T-helper 1 cell treated with Interleukin-12 subunit alpha and Interleukin-12 subunit beta and Interleukin-4 antibody, amounts not matched to agents 30 ng/mL and 1 ng/mL, for 36 hours (primary cell): ENCODE measurements around the gene SPNS1. TPM values are rescaled to one million over a fixed set of nuclear protein-coding genes. Genes with fewer than 3 reads are reported as not detected.
"Not testable (repeated sequence)": the region's sequence is repeated elsewhere in the genome, so short reads cannot be mapped to it uniquely, and the experiment has no call there.

Experiments used
- intact Hi-C: fragments of 100-400 bp; cut with micrococcal nuclease; formaldehyde crosslinking; loops from one replicate; pipeline ENCODE4 v1.15.1; 2024
- total RNA-seq: library from RNA; stranded (reverse); gene quantifications from 2 replicates; pipeline ENCODE4 v1.2.3, GENCODE V29; 2022

The SPNS1 gene
- total RNA-seq, 1 donor from 2014 or later = 32.1 TPM

DNA sequence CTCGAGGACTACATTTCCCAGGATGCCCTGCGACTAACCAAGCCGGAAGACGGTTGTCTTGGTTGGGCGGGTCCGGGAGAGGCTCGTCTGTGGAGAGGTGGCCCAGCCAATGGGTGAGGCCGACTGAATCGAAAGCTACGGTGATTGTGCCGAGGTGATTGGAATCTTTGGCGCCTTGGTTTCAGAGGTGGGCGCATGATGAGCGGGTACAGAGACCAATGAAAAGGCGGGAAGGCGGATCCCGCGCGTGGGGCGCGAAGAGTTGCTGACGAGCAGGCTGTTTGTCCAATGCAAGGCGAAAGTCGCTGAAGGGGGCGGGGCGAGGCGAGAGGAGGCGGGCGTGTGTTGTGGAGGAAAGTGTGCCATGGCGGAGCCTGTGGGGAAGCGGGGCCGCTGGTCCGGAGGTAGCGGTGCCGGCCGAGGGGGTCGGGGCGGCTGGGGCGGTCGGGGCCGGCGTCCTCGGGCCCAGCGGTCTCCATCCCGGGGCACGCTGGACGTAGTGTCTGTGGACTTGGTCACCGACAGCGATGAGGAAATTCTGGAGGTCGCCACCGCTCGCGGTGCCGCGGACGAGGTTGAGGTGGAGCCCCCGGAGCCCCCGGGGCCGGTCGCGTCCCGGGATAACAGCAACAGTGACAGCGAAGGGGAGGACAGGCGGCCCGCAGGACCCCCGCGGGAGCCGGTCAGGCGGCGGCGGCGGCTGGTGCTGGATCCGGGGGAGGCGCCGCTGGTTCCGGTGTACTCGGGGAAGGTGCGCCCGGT is 23.7 kb upstream of the SPNS1 start, which contains the start of gene NFATC2IP:
Gene NFATC2IP, plus strand, starts transcription at position 290 of the 762 bp plus-strand sequence. Its CDS starts 75 bp downstream, at position 365.
- intact Hi-C loops = loop anchor here (1.0 to 5.0 kb wide), 8 partner anchors 15 to 127 kb away; partner anchors contain the start of genes LAT, RABEP2, SH2B1 and SPNS1

DNA sequence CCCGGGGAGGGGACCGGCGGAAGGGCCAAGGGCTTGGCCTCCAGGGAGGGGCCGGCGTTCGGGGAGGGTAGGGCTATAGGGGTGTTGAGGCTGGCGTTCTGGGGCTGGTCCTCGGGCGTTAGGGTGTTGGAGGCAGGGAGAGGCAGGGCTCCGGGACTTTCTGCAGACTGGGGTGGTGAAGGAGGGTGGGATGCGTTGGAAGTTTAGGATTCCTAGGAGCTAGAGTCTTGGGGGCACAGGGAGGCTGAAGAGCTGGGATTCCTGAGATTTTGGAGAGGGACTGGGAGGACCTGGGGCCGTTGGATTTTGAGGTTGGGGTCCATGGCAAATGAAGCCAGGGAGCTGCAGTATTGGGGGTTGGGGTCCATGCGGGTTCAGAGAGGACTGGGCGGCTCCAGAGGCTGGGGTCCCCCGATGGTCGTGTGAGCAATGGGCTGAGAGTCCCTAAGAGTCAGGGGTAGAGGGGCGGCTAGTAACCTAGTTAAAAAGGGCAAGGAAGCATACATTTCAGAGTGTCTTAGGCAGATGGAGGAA is 23.1 kb upstream of the SPNS1 start:
- intact Hi-C loops = loop anchor here (2.0 to 5.0 kb wide), 3 partner anchors 33 to 104 kb away; partner anchors contain the start of genes LAT, SH2B1 and TUFM

DNA sequence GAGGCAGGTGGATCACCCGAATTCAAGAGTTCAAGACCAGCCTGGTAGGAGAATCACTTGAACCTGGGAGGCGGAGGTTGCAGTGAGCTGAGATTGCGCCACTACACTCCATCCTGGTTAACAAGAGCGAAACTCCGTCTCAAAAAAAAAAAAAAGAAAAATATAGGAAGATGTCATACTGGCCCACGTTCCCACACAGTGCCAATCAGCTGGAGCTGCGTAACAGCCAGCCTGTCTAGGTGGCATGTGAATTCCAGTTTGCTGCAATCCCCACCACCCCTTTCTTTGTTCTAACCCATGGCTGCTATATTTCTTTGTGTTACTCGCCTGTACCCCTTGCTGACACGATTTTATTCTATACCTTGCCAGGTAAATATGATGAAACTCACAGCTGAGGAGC is 16.4 kb upstream of the SPNS1 start:
- intact Hi-C loops = no loop called here

DNA sequence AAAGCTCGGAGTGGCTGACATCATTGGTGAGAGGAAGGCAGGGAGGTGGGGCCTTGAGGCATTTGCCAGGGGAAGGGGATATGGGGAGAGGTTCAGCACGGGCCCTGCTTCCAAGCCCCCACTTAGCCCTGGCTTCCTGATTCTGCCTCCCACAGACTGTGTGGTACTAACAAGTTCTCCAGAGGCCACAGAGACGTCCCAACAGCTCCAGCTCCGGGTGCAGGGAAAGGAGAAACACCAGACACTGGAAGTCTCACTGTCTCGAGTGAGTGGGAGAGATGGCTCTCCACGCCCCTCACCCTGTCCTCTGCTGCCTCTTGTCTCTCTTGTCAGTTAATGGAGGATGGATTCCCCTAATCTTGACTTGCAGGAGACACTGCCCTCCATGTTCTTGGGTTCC is 15.7 kb upstream of the SPNS1 start:
- intact Hi-C loops = no loop called here

DNA sequence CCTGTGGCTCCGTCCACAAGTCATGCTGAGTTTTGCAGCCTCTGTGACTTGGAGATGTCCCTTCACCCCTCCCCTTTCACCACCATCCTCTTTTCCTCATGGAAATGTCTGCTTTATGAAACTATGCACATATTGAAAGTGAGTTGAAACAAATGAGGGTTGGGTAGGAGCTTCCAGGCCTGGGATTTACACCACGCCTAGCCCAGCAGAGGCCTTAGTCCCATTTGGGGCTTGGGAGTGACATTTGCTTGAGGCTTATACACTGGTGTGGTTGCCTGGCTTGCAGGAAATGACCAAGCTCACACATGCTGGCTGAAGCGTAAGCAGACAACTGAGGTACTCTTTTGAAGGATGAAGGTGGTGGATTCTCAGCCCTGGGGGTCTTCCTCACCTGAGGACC is 10.5 kb upstream of the SPNS1 start:
- intact Hi-C loops = no loop called here

DNA sequence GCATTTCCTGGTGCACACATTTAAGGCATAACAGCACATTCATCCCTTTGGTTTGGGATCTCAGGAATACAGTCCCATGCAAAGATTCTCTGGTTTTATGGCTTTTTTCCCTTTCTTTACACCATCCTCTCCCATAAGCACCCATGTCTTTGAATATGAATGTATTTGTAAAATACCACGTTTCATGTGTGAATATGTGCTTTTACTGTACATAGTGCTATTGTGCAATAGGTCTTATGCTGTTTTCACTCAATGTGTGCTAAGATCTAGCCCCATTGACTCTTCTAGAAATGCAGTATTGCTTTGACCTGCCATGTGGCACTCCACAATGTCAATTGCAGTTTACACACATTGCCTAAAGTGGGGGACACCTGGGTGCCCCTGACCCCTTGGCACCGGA is 10.1 kb upstream of the SPNS1 start:
- intact Hi-C loops = no loop called here

DNA sequence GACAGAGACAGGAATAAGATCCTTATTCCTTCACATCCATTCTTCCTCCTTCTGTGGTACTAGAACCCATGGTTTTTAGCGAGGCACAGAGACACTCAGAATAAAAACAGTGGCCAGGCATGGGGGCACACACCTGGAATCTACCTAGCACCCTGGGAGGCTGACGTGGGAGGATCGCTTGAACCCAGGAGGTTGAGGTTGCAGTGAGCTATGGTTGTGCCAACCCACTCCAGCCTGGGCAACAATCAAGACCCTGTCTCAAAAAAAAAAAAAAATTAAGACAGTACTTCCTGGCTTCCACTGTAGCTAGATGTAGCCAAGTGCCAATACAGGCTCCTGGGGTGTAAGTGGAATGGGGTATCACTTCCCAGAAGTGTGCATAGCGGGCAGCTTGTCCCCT is 7.4 kb upstream of the SPNS1 start:
- intact Hi-C loops = no loop called here

DNA sequence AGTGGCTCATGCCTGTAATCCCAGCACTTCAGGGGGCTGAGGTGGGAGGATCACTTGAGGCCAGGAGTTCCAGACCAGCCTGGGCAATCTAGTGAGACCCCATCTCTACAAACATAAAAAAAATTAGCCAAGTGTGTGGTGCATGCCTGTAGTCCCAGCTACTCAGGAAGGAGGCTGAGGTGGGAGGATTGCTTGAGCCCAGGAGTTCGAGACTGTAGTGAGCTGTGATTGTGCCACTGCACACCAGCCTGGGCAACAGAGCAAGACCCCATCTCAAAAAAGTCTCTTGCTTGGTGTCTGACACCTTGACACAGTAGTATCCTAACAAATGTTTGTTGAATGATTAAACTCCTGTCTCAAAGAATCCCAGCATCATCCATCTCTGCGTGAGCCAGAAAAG is 4.9 kb upstream of the SPNS1 start:
- intact Hi-C loops = not testable (repeated sequence)

DNA sequence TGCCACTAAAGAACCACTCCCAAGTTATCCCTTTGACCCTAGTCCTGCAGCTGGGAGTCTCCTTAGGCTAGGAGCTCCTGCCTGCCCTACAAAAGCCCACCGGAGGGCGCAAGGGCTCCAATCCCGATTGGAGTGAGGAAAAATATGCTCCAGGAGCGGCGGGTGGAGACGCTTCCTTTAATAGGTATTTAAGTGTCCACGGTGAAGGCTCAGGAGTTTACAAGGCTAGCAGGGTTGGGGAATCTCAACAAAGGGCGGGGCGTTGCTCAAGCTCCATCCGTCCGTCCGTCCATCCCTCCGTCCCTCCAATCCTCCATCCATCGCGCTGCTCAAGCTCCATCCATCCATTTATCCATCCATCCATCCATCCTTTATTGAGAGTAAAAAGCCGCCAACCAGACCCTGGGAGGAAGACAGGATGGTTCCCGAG is 556 bp upstream of the SPNS1 start:
- intact Hi-C loops = loop anchor here (1.0 to 2.0 kb wide), 7 partner anchors 11 to 150 kb away; partner anchors contain the start of genes LAT, NFATC2IP and RABEP2

DNA sequence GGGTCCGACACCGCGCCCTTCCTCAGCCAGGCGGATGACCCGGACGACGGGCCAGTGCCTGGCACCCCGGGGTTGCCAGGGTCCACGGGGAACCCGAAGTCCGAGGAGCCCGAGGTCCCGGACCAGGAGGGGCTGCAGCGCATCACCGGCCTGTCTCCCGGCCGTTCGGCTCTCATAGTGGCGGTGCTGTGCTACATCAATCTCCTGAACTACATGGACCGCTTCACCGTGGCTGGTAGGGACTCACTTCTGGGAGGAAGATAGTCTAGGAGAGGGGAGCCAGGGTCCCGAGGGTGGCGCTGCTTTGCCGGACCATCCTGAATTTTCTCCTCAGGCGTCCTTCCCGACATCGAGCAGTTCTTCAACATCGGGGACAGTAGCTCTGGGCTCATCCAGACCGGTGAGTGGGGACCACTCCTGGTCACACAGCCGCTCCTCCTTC is 601 bp downstream of the SPNS1 start:
- intact Hi-C loops = loop anchor here (2.0 kb wide), 1 partner anchor 16 kb away; no protein-coding TSS in a partner anchor

DNA sequence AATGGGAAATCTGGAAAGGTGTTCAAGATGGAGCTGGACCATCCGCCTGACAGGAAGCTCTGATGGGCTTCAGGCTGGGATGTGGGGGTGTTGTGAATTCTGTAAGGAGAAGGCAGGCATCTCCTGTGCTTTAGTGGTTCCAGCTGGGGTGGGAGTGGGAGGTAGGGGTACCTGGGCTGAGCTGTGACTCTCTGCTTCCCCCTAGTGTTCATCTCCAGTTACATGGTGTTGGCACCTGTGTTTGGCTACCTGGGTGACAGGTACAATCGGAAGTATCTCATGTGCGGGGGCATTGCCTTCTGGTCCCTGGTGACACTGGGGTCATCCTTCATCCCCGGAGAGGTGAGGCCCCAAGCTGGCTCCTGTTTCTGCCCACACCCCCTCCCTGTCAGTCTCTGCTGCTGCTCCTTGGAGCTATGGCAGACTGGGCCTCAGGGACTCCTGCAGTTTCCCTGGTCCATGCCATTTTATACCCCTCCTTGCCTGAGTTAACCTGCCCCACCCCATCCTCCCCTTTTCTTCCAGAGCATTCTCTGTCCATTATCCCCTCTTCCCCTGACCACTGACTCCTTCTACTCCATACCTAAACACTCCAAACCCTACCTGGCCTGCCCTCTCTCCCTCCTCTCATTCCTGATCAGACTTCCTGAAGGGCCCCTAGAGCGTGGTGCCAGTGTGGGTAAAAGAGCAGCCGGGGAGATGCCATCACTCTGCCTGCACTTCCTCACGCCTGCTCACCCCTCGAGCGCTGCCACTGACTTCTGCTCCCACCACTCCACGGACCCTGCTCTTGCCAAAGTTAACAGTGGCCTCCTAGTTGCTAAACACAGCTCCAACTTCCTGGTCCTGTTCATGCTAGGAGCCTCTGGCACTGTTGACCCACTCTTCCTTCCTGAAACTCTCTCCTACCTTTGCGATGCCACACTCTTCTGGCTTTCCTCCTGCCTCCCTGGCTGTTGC is 3.4 kb downstream of the SPNS1 start:
- intact Hi-C loops = no loop called here

DNA sequence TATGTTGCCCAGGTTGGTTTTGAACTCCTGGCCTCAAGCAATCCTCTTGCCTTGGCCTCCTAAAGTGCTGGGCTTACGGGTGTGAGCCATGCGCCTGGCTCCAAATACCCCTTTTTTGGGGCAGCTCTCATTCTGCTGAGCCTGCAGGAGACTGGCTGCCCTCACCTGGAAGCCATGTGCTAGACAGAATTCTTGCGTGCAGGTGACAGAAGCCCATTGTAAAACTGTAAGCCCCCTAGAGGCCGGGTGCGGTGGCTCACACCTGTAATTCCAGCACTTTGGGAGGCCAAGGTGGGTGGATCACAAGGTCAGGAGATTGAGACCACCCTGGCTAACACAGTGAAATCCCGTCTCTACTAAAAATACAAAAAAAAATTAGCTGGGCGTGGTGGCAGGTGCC is 5.8 kb downstream of the SPNS1 start:
- intact Hi-C loops = loop anchor here (10.0 kb wide), 1 partner anchor 94 kb away; no protein-coding TSS in a partner anchor

DNA sequence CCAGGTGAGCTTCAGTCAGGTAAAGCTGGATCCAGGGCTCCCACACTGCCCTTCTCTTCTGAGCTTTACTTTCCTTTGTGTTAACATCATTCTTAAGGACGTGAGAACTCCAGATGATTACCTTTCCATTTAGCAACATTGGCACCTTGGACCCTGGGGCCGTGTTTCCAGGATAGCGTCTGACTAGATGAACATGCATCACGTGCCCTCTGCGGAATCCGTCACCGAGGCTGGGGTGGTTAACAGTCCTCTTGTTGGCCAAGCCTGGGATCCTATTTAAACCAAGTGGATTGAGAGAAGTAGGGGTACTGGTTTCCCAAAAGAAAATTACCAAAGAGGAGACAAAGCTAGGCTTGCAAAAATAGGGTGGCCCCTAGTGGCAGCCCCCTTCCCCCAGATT is 6.4 kb downstream of the SPNS1 start:
- intact Hi-C loops = loop anchor here (10.0 kb wide), 1 partner anchor 94 kb away; no protein-coding TSS in a partner anchor

DNA sequence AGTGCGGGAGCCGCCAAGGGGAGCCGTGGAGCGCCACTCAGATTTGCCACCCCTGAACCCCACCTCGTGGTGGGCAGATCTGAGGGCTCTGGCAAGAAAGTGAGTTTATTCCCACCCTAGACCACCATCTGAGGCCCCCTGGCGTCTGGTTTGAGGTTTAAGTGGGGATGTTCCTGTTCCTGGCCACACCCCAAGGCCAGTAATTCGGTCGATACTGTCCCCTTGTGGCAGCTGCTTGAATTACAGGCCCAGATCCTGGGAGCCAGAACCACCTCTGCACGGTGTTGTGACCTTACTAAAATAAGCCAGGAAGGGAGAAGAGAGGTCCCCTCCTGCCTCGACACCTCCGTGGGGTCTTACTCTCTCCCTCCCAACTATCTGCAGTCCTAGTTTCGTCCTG is 6.9 kb downstream of the SPNS1 start:
- intact Hi-C loops = loop anchor here (10.0 kb wide), 1 partner anchor 93 kb away; no protein-coding TSS in a partner anchor

DNA sequence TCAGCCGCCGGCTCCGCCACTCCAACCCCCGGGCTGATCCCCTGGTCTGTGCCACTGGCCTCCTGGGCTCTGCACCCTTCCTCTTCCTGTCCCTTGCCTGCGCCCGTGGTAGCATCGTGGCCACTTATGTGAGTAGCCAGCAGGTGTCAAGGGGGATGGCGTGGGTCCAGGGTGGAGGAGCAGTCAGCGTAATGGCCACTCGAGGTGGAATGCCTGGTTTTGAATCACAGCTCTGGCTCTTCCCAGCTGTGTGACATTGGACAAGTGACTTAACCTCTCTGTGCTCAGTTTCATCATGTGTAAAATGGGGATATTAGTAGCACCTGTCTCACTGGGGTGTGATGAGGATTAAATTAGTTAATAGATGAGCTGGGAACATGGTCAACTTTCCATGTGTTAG is 7.8 kb downstream of the SPNS1 start:
- intact Hi-C loops = loop anchor here (10.0 kb wide), 1 partner anchor 92 kb away; no protein-coding TSS in a partner anchor

DNA sequence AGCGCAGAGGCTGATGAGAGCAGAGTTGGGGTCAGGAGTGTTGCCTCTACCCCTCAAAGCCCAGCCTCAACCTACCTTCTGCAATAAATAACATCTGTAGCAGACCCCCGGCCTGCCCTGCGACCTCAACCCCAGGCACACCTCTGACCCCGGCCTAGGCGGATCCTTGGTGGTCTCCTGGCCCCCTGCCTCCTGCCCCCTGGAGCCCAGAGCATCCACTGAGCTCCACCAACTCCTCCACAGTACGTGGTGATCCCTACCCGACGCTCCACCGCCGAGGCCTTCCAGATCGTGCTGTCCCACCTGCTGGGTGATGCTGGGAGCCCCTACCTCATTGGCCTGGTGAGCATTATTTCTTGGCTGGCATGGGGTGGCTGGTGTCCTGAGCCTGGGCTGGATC is 8.4 kb downstream of the SPNS1 start:
- intact Hi-C loops = loop anchor here (10.0 kb wide), 1 partner anchor 92 kb away; no protein-coding TSS in a partner anchor

DNA sequence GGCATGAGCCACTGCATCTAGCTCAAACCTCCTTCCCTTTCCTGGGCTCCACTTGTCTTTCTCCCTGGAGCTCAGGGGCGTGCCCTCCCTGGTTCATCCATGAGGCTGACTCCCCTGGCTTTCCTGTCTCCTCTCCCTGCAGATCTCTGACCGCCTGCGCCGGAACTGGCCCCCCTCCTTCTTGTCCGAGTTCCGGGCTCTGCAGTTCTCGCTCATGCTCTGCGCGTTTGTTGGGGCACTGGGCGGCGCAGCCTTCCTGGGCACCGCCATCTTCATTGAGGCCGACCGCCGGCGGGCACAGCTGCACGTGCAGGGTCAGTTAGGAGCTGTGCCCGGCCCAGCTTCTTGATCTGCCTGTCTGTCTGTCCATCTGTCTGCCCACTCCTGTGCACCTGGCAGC is 9.1 kb downstream of the SPNS1 start:
- intact Hi-C loops = loop anchor here (2.0 to 10.0 kb wide), 2 partner anchors 33 to 91 kb away; partner anchors contain the start of gene NFATC2IP

DNA sequence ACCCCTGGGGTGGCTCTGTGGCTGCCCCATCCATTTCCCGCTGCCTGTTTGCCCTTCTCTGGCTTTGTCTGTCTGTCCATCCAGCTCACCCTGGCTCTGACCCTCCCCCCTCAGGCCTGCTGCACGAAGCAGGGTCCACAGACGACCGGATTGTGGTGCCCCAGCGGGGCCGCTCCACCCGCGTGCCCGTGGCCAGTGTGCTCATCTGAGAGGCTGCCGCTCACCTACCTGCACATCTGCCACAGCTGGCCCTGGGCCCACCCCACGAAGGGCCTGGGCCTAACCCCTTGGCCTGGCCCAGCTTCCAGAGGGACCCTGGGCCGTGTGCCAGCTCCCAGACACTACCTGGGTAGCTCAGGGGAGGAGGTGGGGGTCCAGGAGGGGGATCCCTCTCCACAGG is 9.5 kb downstream of the SPNS1 start:
- intact Hi-C loops = loop anchor here (2.0 to 10.0 kb wide), 2 partner anchors 33 to 91 kb away; partner anchors contain the start of gene NFATC2IP

DNA sequence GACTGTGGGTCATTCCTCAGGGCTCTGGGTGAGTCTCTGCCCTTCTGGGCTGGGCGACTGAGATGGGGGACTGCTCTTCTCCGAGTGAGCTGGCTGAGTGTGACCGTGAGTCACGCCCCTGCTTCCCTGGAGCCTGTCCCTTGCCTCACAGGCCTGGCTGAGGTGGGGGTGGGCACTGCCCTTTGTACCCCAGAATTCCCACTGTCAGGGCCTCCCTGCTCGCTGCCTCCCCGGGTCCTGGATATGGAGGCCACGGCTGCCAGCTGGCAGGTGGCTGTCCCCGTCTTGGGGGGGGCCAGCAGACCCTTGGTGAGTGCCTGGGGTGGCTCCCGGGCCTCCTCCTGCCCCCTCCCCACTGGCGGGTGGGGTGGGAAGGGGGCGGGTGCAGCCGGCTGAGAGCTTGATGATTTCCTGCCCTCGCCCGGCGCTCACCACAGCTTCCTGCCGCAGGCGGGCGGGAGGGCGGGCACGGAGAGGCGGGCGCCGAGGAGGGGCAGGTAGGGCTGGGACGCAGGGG is 10.1 kb downstream of the SPNS1 start, which contains the start of gene LAT:
Gene LAT, plus strand, starts transcription at position 434 of the 517 bp plus-strand sequence. CDS start 366 bp downstream, outside the sequence.
- intact Hi-C loops = loop anchor here (1.0 to 10.0 kb wide), 4 partner anchors 10 to 1617 kb away; partner anchors contain the start of genes NFATC2IP and SPNS1
